ENCODE results near the gene PATJ.

Gene PATJ

GRCh38 chr1:61895175-61895574 is 152.9 kb downstream of the PATJ start:
- no peak for DNase-seq (ENCODE audit: extremely low read depth, low read depth)
- TF ChIP-seq CTCF (IDR thresholded peaks at IDR 0.05; ENCODE audit: low read depth, low read length), result no peak

- DNase-seq (ENCODE audit: extremely low read depth, low read depth), result no peak
- no peak for TF ChIP-seq CTCF (IDR thresholded peaks at IDR 0.05; ENCODE audit: low read depth, low read length)
Observed at GRCh38 chr1:61898658-61899057, 156.4 kb downstream of the PATJ start.

DNA sequence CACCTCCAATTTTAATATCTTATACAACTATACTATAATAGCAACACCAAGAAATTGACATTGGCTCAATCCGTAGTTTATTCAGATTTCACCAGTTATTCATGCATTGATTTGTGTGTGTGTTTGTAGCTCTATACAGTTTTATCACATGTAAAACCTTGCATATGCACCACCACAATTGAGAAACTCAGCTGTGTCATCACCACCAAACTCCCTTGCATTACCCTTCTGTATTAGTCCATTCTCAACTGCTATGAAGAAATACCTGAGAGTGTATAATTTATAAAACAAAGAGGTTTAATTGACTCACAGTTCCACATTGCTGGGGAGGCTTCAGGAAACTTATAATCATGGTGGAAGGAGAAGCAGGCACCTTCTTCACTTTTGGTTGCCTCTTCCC is 162.1 kb downstream of the PATJ start:
- TF ChIP-seq CTCF (IDR thresholded peaks at IDR 0.05; ENCODE audit: low read depth, low read length), result no peak
- no peak for DNase-seq (ENCODE audit: extremely low read depth, low read depth)

- DNase-seq (ENCODE audit: extremely low read depth, low read depth), result no peak
Observed at GRCh38 chr1:61907102-61907501, 164.8 kb downstream of the PATJ start.

DNA sequence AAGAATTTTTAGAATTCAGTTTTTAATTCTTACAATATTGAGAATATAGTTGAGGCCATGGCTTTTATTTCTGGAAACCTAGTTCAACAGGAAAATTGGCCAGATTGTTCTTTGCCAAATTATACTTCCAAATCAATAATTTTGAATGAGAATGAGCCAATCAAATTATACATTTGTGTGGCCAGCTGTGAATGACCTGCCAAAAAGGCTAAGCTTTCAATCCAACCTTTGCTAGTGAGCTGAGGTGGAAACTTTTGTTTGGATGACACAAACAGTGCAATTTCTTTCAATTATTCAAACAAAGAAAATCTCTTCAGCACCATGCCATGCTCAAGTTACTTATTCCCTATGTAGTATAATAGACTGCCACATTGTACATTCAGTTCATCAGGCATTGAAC is 167.8 kb downstream of the PATJ start:
- DNase-seq (ENCODE audit: extremely low read depth, low read depth), result no peak
- TF ChIP-seq CTCF (IDR thresholded peaks at IDR 0.05; ENCODE audit: low read depth, low read length), result no peak

More at GRCh38 chr1:61907102-61907501, 164.8 kb downstream of the PATJ start:
- TF ChIP-seq CTCF (IDR thresholded peaks at IDR 0.05; ENCODE audit: low read depth, low read length), result no peak

GRCh38 chr1:61914823-61915482 is 172.7 kb downstream of the PATJ start:
- no peak for TF ChIP-seq CTCF (IDR thresholded peaks at IDR 0.05; ENCODE audit: low read depth, low read length)
- no peak for DNase-seq (ENCODE audit: extremely low read depth, low read depth)

DNA sequence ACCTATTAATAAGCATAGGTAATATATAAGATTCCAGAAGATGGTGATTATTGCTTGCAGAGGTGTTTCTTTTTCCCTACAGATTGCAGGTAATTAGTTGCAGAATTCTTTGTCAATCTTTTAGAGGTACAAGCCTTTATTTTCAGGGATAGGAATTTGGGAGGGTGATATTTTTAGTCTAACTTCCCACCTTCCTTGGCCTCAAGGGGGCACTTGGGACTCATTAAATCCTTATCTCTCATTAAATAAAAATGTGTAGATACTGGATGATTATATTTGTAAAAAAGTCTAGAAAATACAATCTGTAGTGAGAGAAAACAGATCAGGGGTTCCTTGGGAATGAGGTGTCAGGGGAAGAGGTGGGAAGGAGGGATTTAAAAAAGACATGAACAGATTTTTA is 179.2 kb downstream of the PATJ start:
- peak; percentile 17 for TF ChIP-seq CTCF (IDR thresholded peaks at IDR 0.05; ENCODE audit: low read depth, low read length)

More for the DNA sequence above, 179.2 kb downstream of the PATJ start:
- DNase-seq (ENCODE audit: extremely low read depth, low read depth), result no peak

Measured in AG09319 (cell line).